ENCODE measurements around the gene RAB3A.

RAB3A gene

DNA sequence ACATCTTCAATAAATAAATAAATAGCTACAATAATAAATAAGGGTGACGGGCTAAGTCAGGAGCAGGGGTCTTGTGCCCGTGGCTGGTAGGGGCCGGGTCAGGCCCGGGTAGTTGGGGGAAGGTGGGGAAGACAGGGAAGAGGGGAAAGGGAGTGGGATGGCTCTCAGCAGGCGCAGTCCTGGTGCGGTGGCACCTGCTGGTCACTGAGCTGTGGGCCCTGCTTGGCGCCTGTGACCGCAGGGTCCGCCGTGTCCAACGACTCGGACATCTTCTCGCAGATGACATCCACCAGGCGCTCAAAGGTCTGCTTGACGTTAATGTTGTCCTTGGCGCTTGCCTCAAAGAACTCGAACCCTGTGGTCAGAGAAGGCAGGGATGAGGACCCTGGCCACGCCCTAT, 6.5 kb downstream of the RAB3A start:
- no peak for DNase-seq

DNA sequence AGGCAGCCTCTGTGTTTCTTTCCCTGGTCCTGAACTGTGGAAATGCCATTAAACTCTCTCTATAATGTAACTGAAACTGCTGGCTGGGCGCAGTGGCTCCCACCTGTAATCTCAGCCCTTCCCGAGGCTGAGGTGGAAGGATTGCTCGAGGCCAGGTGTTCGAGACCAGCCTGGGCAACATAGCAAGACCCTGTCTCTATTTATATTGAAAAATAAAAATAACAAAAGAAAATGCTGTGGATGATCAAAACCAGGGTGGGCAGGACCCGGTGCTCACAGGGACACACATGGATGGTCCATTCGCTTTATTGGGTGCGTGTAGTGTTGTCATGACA, 7.4 kb downstream of the RAB3A start:
- DNase-seq = no peak

DNA sequence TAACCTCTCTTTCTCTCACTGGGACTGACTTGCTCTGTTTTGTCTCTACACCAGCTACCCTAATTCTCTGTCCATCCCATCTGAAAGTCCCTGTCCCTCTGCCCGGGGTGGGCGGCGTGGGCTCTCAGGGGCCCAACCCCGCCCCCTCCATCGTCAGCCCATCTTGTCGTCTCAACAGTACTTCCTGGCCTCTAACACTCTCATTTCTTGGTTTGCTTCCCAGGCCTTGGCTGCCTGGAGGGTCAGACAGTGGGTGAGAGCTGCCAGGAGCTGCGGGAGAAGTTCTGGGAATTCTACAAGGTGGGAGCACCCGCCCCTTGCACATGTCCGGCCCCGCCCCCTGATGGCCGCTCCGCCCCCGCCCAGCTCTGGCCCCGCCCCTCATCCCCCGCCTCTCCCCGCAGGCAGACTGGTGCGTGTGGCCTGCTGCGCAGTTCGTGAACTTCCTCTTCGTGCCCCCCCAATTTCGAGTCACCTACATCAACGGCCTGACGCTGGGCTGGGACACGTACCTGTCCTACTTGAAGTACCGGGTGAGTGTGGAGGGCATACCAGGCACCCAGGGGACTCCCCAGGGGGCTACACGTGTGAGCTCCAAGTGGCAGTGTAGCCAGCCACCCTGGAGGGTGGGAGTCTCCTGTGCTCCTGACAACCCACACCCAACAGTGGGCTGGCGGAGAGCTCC, 9.1 kb downstream of the RAB3A start:
- DNase-seq = peak in 5 of 6 experiments; percentile 27 to 42 (median 33)

DNA sequence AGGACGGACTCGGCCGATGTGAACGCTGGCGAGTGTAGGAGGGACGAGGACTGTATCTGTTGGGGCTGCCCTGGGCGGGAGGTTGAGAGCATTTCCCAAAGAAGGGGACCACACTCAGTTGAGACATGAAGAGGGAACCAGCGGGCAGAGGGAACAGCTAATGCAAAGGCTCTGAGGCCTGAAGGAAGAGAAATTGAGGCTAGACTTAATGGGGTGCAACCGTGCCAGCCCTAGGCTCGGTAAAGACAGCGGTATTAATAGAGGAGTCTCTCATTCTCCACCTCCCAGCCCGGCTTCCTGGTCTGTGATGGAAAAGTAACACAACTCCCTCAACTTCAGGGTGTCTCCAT, 9.7 kb downstream of the RAB3A start:
- no peak for DNase-seq

DNA sequence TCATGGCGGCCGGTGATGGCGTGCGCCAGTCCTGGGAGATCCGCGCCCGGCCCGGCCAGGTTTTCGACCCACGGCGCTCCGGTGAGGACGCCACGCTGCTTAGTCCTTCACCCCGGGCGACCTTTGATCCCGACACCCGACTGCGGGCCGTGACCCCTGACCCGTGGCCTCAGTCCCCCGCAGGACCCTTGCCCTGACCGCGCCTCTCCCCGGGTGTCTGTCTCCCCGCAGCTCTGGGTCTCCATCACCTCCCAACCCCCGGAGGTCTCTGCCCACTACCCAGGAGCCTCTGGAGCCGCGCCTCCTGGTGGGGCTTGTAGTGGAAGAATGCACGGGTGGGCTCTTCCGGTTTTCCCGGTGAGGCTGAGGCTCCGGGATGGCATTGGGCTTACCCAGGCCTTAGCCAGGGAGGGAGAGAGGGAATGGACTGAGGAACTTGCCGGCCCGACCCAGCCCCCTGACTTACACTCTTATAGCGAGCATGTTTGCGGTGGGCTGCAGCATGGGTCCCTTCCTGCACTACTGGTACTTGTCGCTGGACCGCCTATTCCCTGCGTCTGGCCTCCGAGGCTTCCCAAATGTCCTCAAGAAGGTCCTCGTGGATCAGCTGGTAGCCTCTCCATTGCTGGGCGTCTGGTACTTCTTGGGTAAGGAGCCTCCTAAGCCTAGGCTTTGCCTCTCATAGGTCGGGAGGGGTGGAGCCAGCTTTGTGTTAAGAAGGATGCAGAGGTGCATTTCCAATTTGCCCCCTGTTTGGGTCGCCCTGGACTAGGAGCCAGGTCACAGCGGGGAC, 10.3 kb downstream of the RAB3A start:
- no peak for DNase-seq

DNA sequence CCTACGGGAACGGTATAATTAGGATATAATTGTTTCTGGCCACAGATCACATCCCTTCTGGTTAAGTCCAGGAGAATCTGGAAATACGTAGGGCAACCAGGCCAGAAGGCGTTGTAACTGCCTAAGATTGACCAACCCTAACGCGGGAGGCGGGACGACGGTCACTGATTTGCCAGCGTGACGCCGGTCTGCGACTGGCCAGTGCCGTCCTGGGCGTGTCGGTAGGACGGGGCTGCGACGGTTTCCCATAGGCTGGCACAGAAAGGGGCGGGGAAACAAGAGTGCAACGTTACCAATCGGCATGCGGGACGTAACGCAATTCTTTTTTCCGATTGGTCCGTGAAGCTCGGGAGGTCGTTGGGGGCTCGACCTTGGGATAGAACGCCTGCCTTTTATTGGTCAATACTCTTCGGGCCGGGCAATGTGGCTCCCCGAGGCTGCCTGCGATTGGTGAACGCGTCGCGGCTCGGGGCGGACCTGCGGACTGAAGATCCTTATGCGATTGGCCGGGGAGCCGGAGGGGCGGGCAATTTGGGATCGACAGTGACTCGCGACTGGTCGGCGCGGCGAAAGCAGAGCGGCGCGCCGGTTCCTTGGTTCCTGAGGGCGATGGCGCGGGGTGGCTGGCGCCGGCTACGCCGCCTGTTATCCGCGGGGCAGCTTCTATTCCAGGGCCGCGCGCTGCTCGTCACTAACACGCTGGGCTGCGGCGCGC, 11.0 kb downstream of the RAB3A start, which contains the start of gene MPV17L2:
MPV17L2 (plus strand) TSS at position 546 of the 715 bp plus-strand sequence; CDS start at position 610, 64 bp downstream.
- peak; percentile 96 to 100 (median 99) for DNase-seq

DNA sequence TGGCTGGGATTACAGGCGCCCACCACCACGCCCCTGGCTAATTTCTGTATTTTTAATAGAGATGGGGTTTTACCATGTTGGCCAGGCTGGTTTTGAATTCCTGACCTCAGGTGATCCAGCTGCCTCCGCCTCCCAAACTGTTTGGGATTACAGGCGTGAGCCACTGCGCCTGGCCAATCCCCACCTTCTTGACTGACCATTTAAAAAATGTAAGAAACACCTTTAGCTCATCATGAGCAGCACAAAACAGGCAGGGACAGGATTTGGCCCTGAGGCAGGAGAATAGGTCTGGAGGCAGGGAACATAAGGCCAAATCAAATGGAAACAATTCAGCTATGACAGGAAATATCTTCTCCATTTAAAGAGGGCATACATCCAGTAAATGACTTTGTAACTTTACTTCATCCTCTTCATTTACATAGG, 12.2 kb downstream of the RAB3A start:
- no peak for DNase-seq

DNA sequence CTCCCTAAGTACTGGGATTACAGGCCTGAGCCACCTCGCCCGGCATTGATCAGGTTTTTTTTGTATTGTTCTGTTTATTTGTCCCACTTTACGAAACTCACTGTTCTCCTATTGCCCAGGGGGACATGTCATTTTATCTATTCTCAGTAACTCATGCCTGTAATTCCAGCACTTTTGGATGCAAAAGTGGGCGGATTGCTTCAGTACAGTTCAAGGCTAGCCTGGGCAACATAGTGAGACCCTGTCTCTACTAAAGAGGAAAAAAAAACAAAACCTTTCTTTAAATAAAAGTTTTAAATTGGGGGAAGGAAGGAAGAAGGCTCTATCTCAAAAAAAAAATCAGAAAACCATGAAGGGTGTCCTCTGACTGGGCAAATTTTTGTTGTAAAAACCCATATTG, 13.6 kb downstream of the RAB3A start:
- no peak for DNase-seq

DNA sequence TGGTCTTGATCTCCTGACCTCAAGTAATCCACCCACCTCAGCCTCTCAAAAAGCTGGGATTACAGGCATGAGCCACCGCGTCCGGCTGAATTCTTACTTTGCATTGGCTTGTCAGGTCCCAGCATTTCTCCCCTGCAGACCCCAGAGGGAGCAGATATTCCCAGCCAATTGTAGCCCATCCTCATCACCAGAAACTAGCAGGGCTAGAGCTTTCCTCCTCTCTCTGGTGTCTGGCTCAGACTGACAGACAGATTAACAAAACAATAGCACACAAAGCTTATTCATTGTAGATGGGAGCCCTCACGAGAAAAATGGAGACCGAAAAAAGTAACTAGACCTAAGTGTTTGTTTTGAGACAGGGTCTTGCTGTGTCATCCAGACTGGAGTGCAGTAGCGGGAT, 18.3 kb downstream of the RAB3A start:
- DNase-seq = no peak

DNA sequence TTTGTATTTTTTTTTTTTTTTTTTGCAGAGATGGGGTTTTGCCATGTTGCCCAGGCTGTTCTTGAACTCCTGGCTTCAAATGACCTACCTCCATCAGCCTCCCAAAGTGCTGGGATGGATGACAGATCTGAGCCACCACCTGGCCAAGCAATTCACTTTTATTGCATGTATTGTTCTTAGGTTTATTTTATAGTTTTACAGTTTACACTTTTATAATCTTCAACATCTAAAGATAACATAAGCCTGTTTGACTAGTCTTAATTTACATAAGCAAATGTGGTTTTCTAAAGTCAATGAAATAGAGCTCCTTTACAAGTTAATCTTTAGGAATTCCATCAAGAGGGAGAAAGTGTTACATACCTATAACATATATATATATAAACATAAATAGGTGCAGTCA, 20.3 kb downstream of the RAB3A start:
- no peak for DNase-seq

DNA sequence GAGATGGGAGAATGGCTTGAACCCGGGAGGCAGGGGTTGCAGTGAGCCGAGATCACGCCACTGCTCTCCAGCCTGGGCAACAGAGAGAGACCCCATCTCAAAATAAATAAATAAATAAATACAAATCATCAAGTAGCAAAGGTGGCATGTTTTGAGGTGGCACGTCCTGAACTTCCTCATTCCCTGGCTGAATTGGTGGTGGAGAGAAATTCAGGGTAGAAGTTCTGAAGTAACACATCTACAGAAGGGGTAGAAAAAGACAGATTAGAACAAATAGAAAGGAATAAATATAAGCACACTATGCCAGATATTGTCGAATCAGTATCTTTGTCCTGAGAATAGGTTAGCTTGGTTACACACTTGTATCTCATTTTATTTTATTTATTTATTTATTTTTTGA, 23.9 kb downstream of the RAB3A start:
- DNase-seq = no peak

DNA sequence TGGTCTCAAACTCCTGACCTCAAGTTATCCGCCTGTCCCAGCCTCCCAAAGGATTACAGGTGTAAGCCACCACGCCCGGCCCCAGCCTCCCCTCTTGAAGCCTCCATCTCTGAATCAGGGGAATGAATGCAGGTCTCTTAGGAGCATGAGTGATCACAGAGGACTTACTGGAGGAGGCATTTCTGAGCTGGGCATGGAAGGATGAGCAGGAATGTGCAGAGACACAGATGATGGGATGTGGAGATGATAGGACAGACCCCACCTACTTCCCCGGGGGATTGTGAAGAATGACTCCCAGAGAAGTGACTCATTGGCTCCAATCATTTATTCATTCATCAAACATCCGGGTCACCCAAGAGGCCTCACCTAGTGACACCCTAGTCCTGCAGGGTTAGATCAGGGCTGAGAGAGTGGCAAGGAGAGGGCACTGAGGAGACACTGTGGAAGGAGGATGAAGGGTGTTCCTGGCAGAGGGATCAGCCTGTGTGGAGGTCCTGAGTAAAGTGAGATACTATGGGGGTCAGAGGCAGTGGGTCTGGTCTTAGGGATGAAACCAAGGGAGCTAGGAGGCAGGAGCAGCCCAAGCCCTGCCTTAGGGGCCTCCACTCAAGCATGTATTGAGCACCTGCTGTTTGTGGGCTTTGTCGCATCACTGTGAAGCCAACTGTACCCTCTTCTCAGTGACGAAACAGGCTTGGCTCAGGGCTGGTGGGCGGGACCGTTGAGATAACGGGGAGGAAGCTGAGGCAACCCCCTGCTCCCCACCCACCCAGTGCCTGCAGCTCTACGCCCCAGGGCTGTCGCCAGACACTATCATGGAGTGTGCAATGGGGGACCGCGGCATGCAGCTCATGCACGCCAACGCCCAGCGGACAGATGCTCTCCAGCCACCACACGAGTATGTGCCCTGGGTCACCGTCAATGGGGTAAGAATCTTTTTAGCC, 27.2 kb downstream of the RAB3A start:
- no peak for DNase-seq

DNA sequence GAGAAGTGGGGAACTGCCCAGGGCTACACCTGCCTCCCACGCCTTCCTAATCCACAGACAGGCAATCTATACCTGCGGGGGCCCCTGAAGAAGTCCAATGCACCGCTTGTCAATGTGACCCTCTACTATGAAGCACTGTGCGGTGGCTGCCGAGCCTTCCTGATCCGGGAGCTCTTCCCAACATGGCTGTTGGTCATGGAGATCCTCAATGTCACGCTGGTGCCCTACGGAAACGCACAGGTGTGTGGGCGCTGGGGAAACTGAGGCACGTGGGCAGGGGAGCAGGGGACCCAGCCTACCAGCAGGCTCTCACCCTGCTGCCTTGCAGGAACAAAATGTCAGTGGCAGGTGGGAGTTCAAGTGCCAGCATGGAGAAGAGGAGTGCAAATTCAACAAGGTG, 28.9 kb downstream of the RAB3A start:
- no peak for DNase-seq

DNA sequence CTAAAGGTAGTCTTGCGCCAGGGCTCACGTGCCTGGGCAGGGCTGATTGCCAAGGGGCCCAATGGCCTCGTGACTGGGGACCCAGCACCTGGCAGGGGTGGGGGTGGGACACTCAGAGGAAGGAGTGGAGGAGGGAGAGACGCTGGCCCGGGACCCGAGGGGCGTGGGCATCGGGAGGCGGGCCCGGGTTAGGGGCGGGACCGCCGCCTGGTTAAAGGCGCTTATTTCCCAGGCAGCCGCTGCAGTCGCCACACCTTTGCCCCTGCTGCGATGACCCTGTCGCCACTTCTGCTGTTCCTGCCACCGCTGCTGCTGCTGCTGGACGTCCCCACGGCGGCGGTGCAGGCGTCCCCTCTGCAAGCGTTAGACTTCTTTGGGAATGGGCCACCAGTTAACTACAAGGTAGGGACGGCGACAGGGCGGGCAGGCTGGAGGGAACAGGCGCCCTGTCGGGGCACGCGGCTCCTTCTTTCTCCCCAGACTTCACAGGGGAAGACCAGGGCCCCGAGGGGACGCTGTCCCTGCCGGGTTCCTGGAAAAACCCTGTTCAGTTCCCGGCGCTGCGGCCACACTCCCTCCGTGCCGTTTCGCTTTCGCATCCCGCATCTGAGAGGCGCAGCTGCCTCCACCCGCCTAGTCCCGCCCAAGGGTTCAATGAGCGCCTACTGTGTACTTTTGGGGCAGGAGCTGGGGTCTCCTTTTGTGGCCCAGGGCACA, 30.1 kb downstream of the RAB3A start, which contains the start of gene IFI30:
IFI30 (plus strand) TSS at position 242 of the 717 bp plus-strand sequence; CDS start at position 271, 29 bp downstream.
- peak in 5 of 6 experiments; percentile 33 to 66 (median 52) for DNase-seq

DNA sequence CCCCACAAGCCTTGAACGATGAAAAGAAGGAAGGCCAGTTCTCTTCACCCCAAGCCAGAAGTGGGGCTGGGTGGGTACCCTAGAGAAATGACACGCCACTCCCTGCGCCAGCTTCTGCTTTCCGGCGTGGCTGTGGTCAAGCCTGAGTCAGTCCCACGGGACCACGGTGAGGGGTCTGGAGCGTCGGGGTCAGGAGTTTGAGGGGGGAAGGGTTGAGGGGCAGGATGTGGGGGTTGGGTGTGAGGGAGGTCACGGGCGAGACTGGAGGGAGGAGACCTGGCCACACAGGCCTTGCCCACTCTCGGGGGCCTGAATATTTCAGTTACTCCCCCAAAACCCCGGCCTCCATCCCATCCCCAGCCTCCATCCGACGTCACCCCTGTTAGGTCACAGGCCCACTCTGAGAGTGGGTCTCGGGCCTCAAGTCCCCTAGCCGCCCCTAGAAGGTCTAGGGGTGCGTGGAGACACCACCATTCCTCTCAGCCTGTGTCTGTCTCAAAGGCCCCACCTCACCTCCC, 30.7 kb downstream of the RAB3A start:
- no peak for DNase-seq

DNA sequence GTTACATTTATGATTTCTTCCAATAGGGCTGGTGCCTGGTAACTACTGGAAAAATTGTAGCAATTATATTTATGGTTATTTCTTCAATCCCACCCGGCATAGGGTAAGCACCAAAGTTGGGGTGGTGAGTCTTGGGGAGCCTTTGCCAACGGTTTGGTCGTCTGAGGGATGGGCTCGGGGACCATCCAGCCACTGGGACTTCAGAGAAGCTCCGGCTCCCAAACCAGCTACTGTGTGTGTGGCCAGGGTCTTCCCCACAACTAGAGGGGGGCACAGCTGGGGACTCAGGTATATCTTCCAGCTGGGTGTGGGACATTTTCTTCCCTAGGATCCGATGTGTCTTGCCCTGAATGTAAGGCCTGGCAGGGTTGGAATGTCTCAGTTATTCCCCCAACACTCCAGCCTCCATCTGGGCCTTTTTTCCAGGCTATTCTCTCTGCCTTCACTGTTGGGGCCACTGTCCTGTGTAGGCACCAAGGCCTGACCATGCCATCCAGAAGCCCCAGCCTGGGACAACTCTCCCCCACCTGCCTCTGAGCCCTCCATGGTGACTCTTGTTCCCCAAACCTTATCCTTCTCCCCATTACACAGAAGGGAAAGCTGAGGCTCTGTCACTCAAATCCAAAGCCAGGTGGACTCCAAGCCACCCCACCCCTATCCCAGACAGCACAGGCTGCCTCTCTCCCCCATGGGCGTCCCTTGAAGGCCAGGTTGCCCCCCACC, 31.4 kb downstream of the RAB3A start:
- no peak for DNase-seq

DNA sequence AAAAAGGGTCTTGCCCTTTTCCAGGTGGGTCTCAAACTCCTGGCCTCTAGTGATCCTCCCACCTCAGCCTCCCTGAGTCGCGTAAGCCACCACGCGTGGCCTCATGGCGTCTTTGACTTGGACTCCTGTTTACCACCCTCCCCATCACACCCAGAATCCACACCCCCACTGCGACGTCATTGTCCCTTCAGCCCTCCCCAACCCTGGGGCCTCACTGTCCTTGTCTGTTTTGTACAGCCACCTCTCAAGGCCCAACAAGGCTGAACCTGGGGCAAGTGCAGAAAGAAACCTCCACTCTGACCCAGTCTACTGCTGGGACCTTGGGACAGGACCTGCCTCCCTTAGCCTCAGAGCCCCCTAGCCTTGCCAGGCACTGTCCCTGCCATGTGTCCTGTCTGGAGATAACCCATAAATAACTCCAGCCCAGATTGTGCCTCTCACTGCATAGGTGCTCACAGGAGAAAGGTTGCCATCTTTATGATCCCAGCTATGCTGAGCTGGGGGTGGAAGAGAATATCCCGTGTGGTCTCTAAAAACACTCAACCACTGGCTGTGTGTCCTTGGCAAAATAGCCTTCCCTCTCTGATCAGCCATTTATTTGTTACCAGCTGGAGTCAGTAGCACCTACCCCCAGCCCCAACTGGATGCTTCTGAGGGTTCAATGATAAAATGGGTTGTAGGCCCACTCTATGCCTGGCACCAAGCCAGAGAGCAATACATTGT, 32.1 kb downstream of the RAB3A start:
- no peak for DNase-seq

DNA sequence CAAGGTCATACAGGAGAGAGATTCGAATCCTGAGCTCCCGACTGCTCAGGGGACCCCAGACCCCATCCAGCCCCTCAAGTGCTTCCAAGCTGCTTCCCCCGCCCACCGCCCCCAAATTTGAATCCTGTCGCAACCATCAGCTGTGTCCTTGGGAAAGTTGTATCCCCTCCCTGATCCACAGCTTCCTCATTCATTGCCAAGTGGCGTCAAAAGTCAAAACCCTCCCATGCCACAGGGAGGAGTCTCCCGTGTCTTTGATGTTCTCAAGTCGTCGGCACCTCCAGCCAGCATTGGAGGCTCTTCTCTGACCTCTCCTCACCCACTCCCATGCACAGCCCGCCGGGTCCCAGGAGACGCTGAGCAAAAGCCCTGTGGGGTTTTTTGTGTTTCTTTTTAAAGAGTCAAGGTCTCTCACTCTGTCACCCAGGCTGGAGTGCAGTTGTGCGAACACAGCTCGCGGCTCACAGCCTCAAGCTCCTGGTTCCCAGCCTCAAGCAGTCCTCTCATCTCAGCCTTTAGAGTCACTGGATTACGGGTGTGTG, 33.1 kb downstream of the RAB3A start:
- no peak for DNase-seq

DNA sequence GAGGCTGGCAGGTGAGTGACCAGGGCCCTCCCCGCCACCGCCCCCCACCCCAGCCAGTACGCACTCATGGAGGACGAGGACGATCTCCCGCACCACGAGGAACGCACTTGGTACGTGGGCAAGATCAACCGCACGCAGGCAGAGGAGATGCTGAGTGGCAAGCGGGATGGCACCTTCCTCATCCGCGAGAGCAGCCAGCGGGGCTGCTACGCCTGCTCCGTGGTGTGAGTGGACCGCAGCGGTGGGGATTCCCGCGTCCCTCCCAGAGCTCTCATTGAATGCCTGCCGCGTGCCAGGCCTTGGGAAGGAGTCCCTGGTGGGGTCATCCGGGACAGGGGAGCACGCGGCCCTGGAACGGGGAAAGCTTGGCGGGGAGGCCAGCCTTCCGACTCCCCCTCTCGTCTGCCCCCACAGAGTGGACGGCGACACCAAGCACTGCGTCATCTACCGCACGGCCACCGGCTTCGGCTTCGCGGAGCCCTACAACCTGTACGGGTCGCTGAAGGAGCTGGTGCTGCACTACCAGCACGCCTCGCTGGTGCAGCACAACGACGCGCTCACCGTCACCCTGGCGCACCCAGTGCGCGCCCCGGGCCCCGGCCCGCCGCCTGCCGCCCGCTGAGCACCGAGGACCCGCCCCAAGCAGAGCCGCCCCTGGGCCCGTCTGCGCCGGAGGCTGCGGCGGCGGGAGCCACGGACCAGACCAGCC, 35.0 kb downstream of the RAB3A start:
- no peak for DNase-seq

All from stimulated activated naive CD4-positive, alpha-beta T cell (primary cell).